GM19240 (cell line): ENCODE results near the gene KLHL17.
"Not testable (repeated sequence)": the region's sequence is repeated elsewhere in the genome, so short reads cannot be mapped to it uniquely, and the experiment has no call there.

ENCODE experiments used
- DNase-seq: peaks from one replicate; pipeline ENCODE4 v3.0.0; 2011; ENCODE audit warnings: low spot score; ENCODE audit not compliant: insufficient read length

The KLHL17 gene

DNA sequence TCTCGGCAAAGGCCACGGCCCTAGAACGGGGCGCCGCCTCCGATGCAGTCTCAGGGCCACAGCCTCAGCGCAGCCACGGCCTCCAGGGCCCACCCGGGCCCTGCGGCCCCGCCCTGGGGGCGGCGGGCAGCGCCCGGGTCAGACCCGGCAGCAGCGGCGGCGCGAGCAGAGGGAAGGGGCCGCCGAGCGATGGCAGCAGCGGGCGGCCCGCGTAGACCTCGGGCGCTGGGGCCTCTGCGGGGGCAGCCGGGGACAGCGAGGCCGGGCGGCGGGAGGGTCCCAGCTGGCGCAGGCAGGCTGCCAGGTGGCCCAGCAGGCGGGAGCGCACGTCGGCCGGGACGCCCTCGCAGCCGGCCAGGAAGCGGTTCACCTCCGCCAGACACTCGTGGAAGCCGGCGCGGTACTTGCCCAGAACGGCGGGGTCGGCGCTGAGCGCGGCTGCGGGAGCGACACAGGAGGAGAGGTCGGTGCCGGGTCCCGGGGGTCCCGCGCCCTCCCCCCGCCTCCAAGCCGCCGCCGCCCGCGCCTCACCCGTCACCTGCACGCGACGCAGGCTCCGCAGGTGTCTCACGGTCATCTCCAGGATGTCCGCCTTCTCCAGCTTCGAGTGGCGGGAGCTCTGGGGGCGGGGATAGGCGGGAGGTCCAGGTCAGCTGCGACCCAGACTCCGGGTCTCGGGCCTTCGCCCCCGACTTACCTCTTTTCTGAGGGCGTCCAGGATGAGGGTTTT lies 38.8 kb downstream of the KLHL17 start:
- no peak for DNase-seq

DNA sequence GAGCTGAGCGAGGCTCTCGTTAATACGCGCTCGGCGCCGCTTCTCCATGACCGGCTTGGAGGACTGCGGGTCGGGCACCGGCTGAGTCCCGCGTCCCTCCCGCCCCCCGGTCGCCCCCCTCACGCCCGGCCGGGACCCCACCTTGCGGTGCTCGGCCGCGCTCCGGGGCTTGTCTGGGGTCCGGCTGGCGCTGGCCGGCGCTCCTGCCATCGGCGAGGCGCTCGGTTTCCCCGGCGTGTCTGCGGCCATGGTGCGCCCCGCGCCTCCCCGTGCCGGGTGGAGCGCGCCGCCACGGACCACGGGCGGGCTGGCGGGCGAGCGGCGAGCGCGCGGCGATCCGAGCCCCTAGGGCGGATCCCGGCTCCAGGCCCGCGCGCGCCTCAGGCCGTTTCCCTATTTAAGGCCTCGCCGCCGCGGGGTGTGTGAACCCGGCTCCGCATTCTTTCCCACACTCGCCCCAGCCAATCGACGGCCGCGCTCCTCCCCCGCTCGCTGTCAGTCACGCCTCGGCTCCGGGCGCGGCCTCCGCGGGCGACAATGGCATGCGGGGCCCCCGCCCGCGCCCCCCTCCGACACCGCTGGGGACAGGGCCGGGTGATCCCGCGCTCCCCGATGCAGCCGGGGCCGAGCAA lies 39.5 kb downstream of the KLHL17 start, which contains the start of gene HES4:
Gene HES4, minus strand, starts transcription at position 373 of the 632 bp plus-strand sequence. Its CDS starts 124 bp downstream, at position 249.
- no peak for DNase-seq

DNA sequence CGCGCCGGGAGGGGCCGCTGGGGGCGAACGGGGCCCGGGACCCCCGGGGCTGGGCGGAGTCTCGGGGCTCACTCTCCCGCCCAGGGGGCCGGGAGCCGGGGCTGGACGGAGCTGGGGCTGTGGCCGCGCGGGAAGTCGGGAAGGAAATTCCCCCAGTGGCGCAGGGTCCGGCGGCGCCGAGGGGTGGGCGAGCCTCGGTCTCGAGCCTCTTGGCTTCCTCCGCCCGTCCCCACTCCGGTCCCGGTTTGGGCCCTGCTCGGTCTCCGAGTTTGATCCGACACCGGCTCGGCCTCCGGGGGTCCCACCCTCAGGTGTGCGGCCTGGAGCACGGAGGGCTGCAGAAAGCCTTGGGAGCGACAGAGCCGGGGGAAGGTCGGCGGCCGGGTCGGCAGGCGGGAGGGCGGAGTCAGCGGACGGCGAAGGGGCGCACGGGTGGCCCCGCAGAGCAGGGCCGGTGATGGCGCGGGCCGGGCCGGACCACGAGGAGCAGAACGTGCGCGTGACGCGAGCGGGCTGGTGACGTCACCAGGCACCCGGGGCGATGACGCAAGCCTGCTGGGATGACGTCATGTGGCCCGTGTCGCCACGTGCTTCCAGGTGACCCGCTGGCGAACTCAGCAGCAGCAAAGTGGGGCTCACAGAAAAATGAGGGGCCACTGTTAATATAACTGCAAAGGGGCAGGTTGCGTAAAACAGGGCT lies 40.1 kb downstream of the KLHL17 start:
- DNase-seq: peak; percentile 62

DNA sequence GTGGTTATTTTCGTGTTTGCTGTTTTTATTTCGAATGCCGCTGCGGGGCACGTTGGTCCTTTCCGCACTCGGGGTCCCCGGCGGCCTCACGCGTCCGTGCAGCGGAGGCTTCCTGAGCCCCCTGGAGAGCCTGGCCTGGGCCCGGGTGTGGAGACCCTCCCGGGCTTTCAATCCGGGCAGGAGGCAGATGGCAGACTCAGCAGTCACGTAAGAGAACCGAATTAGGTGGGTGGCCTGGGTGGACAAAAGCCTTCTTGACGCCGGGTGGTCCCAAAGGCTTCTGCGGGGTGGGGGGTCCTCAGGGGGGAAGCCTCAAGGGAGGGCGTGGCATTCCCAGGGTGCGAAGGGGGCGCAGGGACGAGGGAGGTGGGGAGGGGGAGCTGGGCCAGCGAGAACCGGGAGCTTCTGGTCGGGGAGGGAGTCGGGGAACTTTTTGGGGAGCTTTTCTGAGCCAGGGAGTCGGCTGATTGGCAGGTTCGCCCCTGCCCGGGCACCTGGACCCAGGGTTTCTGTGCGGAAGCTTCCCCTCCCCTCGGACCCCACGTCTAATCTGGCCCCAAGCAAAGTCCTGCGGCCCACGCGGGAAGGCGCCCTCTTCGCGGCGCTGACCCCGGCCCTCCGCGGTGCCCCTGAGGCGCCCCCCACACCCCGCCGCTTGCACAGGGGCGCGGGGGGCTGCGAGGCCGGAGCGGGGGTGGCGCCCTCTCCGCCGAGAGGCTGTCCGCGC lies 40.8 kb downstream of the KLHL17 start:
- DNase-seq: no peak

DNA sequence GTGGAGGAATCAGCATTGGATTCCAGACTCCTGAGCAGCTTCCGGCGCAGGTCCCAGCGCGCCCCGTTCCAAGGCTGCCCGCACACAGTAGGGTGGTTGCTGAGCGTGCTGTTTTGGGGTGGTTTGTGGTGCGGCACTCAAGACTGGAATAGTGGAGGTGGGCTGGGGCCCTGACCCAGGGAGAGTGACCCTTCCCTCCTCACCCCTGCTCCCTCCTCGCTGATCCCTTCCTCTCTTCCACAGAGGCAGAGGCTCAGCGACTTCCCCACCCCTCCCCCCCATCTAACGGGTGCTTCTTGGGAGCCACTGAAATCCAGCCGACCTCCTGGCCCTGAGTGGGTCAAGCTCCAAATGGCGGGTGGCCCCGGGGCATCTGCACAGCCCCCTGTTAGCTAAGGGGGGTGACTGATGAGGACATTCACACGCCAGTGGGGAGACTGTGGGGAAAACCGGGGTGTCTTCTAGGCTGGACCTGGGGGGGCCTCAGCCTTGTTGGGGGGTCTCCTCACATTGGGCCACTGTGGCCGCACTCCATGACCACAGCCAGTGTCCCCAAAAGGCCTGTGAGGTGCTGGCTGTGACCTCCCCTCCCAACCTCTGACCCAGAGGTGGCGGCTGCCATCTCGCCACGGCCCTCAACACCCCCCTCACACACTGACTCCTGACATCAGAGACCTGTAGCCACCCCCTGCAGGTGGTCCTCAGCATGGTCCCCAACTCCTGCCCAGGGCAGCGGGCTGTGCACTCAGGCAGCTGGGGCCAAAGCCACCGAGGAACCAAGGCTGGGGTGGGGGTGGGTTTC lies 43.4 kb downstream of the KLHL17 start:
- DNase-seq: no peak

DNA sequence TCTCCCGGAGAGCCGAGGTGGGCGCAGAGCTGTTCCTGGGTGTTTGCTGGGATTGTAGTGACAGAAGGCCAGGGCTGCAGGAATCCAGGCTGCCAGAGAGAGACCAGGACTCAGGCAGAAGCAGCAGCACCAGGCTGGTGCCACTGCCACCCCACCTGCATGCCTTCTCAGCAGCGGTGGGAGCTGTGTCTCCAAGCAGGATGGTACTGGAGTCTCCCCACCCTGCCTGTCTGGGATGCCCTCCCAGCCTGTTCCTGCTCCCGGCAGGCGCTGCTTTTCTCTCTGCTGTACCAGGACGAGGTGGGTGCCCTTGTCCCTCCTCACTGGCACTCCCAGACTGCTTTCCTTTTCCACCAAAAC lies 44.0 kb downstream of the KLHL17 start:
- DNase-seq: no peak

DNA sequence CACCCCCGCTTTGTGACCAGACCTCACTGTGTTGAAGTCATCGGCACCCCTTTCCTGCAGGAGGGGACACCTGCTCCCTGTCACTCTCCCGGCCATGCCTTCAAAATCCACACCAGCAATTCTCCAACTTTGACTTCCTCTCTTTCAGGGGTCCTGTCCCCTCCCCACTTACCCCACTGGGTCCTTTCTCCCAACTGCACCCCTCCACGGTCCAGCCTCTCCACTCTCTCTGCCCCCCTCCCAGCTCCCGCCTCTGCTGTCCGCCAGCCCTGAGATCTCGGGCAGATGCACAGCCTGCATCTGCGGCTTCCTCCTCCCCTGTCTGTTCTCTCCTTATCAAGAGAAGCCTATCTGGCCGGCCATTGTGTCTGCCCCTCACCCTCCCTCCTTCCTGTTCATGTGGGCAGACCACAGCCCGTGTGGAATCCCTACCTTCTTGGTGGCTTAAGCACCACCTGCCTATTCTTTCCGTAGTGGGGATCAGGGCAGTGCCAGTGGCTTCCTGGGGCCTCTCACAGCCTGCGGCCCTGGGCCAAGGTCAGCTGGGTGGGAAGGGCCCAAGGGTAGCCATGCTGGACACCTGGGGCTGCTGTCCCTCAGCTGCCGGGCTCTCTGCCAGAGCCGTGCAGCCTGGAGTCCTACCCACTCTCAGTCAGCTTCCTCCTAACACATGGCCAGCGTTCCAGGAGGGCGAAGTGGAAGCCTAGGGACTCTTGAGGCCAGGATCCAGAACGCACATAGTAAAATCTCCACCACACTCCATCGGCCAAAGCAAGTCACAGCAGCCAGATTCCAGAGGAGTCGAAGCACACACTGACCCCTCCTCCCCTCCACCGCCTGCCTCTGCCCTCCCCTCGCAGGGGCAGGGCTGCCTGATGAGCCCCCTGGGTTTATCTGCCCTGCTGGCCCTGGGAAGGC lies 44.7 kb downstream of the KLHL17 start:
- DNase-seq: no peak

DNA sequence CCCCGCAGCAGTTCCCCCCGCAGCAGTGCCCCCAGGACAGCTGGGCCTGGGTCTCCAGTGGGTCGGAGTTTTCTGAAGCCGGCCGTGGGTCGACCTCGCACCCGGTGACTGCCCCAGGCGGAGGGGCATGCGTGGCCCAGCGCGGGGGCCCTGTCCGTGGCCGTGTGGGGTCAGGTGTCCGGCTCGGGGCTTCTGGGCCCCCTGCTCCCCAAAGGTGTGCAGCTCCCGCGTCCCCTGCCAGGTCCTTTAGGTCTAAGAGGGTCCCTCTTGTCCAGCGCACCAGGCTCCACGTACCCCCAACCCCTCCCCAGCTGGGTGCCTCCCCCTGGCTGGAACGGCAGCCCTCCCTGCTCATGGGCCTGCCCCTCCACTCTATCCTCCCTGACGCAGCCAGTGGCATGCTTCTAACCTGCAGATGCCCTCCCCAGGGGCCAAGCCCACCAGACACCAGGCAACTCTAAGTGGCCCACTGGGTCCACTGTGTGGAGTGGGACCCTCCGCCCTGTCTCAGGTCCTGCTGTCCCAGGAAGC lies 45.5 kb downstream of the KLHL17 start:
- DNase-seq: no peak

DNA sequence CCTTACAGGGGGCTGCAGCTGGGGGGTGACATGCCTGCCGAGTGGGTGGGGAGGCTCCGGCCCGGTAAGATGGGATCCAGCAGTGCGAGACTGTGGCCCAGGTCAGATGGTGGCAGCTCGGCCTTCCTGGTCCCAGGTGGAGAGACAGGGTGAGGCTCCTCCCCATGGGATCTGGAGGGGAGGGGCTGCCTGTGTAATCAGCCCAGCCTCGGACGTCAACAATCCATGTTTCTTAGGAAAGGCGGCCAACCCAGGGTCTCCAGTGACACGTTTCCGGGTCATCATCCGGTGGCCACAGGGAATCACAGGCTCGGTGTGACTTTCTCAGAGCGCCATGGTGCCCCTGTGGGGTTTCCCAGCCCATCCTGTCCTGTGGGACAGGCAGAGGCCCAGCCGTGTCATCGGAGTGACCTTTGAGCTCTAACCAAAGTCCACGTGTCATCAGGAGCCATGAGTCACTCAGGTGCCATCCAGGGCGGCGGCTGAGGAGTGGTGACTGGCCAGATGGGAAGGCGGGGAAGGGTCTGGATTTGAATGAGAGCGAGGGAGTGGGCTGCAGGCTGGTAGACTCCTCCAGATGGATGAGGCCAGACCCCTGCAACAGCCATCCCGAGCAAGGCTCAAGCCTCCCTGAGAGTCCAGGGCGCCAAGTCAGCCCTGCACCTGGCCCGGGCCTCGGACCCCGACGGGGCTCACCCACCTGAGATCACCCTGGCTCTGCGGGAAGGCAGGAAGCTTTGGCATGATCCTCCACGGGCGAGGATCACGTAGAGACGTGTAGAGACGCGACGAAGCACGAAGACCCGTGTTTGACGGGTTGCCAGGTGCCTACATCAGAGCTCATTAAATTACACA lies 46.1 kb downstream of the KLHL17 start:
- no peak for DNase-seq

DNA sequence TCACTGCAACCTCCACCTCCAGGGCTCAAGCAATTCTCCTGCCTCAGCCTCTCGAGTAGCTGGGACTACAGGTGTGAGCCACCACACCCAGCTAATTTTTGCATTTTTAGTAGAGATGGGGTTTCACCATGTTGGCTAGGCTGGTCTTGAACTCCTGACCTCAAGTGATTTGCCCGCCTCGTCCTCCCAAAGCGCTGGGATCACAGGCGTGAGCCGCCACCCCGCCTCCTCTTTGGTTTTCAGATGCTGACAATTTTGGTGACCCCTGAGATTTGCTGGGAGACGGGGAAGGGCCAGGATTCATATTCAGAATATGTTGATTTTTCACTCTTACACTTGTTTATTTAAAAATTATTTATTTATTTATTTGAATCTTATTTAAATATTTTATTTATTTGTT lies 49.7 kb downstream of the KLHL17 start:
- DNase-seq: not testable (repeated sequence)

DNA sequence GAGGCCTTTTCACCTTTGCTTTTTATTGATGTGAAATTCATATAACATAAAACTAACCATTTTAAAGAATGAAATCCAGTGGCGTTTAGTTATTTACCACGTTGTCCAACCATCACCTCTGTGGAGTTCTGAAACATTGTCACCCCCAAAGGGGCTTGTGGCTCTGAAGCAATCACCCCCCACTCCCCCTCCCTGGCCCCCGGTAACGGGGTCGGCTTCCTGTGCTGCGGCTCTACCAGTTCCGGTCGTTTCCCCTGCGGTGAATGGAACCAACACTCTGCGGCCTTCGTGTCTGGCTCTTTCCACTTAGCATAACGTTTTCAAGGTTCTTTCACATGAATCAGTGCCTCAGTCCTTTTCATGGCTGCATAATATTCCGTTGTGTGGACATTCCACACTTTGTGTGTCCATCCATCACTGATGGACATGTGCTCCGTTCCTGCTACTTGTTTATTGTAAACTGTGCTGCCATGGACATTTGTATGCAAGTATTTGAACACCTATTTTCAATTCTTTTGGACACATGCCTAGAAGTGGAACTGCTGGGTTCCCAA lies 51.1 kb downstream of the KLHL17 start:
- no peak for DNase-seq

DNA sequence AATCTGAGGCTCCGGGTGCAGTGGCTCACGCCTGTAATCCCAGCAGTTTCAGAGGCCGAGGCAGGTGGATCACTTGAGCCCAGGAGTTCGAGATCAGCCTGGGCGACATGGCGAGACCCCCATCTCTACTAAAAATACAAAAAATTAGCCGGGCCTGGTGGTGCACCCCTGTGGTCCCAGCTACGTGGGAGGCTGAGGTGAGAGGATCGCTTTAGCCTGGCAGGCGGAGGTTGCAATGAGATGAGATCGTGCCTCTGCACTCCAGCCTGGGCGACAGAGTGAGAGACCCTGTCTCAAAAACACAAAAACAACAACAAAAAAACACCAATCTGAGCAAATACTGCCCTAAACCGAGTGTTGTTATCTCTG lies 52.3 kb downstream of the KLHL17 start:
- DNase-seq: not testable (repeated sequence)

DNA sequence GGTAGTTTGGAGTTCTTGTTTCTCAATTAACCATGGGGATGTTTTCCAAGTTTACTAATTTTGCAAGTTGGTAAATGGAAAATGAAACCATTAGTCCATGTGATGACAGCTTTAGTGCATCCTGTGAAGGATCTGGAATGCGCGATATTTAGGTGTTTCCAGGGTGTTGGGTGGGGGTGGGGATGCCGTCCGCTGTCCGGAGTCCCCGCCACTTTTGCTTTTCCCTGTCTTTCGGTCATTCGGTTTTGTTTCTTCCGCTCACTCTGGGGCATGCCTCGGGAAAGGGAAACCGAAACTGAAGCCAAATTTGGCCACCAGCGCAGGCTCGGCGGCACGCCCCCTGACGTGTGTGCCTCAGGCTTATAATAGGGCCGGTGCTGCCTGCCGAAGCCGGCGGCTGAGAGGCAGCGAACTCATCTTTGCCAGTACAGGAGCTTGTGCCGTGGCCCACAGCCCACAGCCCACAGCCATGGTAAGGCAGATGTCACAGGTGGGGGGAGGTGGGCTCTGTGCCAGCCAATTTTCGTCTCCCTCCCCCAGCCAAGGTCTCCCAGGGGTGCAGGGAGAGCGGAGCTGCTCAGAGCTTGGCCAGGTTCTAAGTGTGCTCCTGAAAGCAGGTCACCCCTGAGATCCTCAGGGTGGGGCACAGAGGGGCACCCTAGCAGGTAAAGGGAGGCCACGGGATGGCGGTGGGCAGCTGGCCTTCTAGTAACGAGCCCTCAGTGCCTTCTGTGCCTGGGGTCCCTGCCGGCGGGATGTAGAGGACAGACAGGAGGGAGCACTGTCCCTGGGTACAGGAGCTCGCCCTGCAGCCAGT lies 52.9 kb downstream of the KLHL17 start, which contains the start of gene ISG15:
Gene ISG15, plus strand, starts transcription at position 393 of the 817 bp plus-strand sequence. Its CDS starts 77 bp downstream, at position 470.
- DNase-seq: peak; percentile 83

DNA sequence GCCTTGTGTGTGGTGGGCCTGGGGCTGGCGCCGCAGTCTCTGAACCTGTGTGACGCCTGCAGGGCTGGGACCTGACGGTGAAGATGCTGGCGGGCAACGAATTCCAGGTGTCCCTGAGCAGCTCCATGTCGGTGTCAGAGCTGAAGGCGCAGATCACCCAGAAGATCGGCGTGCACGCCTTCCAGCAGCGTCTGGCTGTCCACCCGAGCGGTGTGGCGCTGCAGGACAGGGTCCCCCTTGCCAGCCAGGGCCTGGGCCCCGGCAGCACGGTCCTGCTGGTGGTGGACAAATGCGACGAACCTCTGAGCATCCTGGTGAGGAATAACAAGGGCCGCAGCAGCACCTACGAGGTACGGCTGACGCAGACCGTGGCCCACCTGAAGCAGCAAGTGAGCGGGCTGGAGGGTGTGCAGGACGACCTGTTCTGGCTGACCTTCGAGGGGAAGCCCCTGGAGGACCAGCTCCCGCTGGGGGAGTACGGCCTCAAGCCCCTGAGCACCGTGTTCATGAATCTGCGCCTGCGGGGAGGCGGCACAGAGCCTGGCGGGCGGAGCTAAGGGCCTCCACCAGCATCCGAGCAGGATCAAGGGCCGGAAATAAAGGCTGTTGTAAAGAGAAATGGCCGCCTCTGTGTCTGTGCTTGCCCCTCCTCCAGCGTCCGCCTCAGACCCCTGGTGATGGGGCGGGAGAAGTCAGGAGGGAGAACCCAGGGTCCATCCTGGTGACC lies 53.7 kb downstream of the KLHL17 start:
- no peak for DNase-seq

DNA sequence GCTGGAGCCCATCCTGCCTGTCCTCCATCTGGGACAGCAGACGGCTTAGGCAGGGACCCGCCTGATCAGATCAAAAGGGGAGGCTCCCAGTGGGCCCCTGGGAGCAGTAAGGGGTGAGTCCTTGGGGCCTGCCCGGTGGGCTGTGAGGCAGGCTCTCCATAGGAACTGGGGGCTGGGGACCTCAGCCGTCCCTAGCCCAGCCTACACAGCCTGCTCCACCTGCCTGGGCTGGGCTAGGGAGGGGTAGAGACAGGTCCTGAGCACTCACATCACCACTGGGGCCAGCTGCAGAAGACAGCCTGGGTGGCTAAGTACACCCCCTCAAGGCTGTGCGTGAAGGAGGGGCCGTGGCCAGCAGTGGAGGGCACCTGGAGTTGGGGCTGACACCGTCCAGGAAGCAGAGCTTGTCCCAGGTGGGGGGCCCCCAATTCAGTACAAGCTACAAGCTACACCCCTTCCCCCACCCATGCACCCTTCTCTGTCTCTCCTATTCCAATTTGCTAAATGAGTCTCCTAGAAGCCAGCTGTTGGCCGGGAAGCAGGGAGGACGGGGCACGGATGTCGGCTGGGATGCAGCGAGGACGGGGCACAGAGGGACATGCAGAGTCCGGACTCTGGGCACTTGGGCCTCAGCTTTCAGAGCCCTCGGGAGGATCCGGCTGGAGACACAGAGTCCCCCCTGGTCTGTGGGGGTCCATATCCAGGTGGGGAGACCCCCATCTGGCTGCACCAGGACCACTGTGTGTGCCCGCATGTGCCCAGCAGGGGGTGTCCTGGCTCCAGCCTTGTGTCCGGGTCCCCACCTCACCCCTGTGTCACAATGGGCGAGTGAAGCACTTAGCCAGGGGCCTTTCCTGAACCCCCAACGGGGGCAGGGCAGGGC lies 54.7 kb downstream of the KLHL17 start:
- DNase-seq: no peak
